Central memory CD8-positive, alpha-beta T cell (primary cell): Measurements from ENCODE around the gene HELT.

ENCODE experiments used
- ATAC-seq: fragments of 150-1000 bp; cut with Tn5 transposase; replicated peaks from 2 replicates; pipeline ENCODE4 v1.10.0; 2022; ENCODE audit warnings: mild to moderate bottlenecking, moderate FRiP score, moderate number of reproducible peaks; ENCODE audit not compliant: poor library complexity, severe bottlenecking; ENCODE audit errors: extremely low read depth
- DNase-seq, 2 donors: peaks; one replicate each; pipeline ENCODE4 v3.0.0; 2021; ENCODE audit warnings: low spot score in 2 of 2
- H3K27ac Mint-ChIP-seq: one replicate; pipeline ENCODE4 v1.8.0; 2022; ENCODE audit warnings: low read depth, mild to moderate bottlenecking, moderate library complexity, mixed read lengths
- H3K27me3 Mint-ChIP-seq: one replicate; pipeline ENCODE4 v1.8.0; 2022; ENCODE audit warnings: mixed read lengths
- H3K36me3 Mint-ChIP-seq: one replicate; pipeline ENCODE4 v1.8.0; 2022; ENCODE audit warnings: mild to moderate bottlenecking, moderate library complexity, mixed read lengths; ENCODE audit not compliant: insufficient read depth
- H3K4me1 Mint-ChIP-seq: one replicate; pipeline ENCODE4 v1.8.0; 2022; ENCODE audit warnings: mixed read lengths
- H3K4me3 Mint-ChIP-seq: one replicate; pipeline ENCODE4 v1.8.0; 2022; ENCODE audit warnings: mild to moderate bottlenecking, moderate library complexity, mixed read lengths
- H3K9me3 Mint-ChIP-seq: one replicate; pipeline ENCODE4 v1.8.0; 2022; ENCODE audit warnings: mixed read lengths

Gene HELT

GRCh38 chr4:185062606-185063005 is 44.3 kb downstream of the HELT start:
- no peak overlapping the region for H3K4me3 Mint-ChIP-seq
- H3K27me3 Mint-ChIP-seq, result peaks cover 48% of the 10 kb centered on the region
- DNase-seq (no peak), ATAC-seq (no peak)
- H3K9me3 Mint-ChIP-seq, result no peaks in the 10 kb centered on the region
- no peaks in the 10 kb centered on the region for H3K4me1 Mint-ChIP-seq
- H3K36me3 Mint-ChIP-seq, result no peaks in the 10 kb centered on the region
- H3K27ac Mint-ChIP-seq, result no peak overlapping the region

- Mint-ChIP-seq H3K27ac (no peak overlapping the region), H3K4me3 (no peak overlapping the region), H3K27me3 (peaks cover 34% of the 10 kb centered on the region), H3K36me3 (no peaks in the 10 kb centered on the region), H3K9me3 (no peaks in the 10 kb centered on the region), H3K4me1 (no peaks in the 10 kb centered on the region)
- ATAC-seq (no peak), DNase-seq (no peak)
Measured at GRCh38 chr4:185066179-185066578, 47.9 kb downstream of the HELT start.

GRCh38 chr4:185068837-185069236 is 50.5 kb downstream of the HELT start:
- H3K9me3 Mint-ChIP-seq, result no peaks in the 10 kb centered on the region
- ATAC-seq (no peak), DNase-seq (no peak)
- no peak overlapping the region for H3K4me3 Mint-ChIP-seq
- H3K27ac Mint-ChIP-seq, result no peak overlapping the region
- H3K36me3 Mint-ChIP-seq, result no peaks in the 10 kb centered on the region
- peaks cover 36% of the 10 kb centered on the region for H3K27me3 Mint-ChIP-seq
- H3K4me1 Mint-ChIP-seq, result no peaks in the 10 kb centered on the region
